Neural crest cell (in vitro differentiated cells): ENCODE measurements around the gene TSHR. TPM values are rescaled to one million over a fixed set of nuclear protein-coding genes. Genes with fewer than 3 reads are reported as not detected.

ENCODE experiments used
- DNase-seq: peaks from one replicate; pipeline ENCODE4 v3.0.0; 2021; ENCODE audit warnings: low read depth, mixed read lengths, low spot score
- H3K27ac Mint-ChIP-seq: one replicate; pipeline ENCODE4 v1.8.0; 2021; ENCODE audit warnings: mild to moderate bottlenecking, mixed read lengths; ENCODE audit not compliant: unreplicated experiment
- H3K27me3 Mint-ChIP-seq: 2 replicates; pipeline ENCODE4 v1.8.0; 2021; ENCODE audit warnings: low read depth, mild to moderate bottlenecking, mixed read lengths
- H3K36me3 Mint-ChIP-seq: 2 replicates; pipeline ENCODE4 v1.8.0; 2021; ENCODE audit warnings: low read depth, mild to moderate bottlenecking, mixed read lengths
- H3K4me1 Mint-ChIP-seq: 2 replicates; pipeline ENCODE4 v1.8.0; 2021; ENCODE audit warnings: mixed read lengths
- H3K4me3 Mint-ChIP-seq: one replicate; pipeline ENCODE4 v1.8.0; 2021; ENCODE audit warnings: mild to moderate bottlenecking, mixed read lengths
- H3K9me3 Mint-ChIP-seq: 2 replicates; pipeline ENCODE4 v1.8.0; 2021; ENCODE audit warnings: mixed read lengths
- total RNA-seq: library from RNA; stranded (reverse); gene quantifications from 2 replicates; pipeline ENCODE4 v1.2.1, GENCODE V29; 2021
- TF ChIP-seq, protein P1 (sequence below): fragments of 200-600 bp; sonication (generic); conservative IDR thresholded peaks from 2 replicates; pipeline ENCODE4 v1.5.0; 2021; ENCODE audit warnings: antibody characterized with exemption, mild to moderate bottlenecking

Gene TSHR
- total RNA-seq, 1 donor from 2014 or later = not detected

GRCh38 chr14:81164167-81164774 is 208.8 kb downstream of the TSHR start:
- no peak overlapping the region for H3K27ac Mint-ChIP-seq
- peak; percentile 38 for DNase-seq
- no peaks in the 10 kb centered on the region for H3K27me3 Mint-ChIP-seq
- H3K4me3 Mint-ChIP-seq = no peak overlapping the region
- no peaks in the 10 kb centered on the region for H3K36me3 Mint-ChIP-seq
- H3K4me1 Mint-ChIP-seq = peaks cover 9% of the 10 kb centered on the region
- TF ChIP-seq, protein P1, sequence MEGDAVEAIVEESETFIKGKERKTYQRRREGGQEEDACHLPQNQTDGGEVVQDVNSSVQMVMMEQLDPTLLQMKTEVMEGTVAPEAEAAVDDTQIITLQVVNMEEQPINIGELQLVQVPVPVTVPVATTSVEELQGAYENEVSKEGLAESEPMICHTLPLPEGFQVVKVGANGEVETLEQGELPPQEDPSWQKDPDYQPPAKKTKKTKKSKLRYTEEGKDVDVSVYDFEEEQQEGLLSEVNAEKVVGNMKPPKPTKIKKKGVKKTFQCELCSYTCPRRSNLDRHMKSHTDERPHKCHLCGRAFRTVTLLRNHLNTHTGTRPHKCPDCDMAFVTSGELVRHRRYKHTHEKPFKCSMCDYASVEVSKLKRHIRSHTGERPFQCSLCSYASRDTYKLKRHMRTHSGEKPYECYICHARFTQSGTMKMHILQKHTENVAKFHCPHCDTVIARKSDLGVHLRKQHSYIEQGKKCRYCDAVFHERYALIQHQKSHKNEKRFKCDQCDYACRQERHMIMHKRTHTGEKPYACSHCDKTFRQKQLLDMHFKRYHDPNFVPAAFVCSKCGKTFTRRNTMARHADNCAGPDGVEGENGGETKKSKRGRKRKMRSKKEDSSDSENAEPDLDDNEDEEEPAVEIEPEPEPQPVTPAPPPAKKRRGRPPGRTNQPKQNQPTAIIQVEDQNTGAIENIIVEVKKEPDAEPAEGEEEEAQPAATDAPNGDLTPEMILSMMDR = peak; percentile 69
- peaks cover 3% of the 10 kb centered on the region for H3K9me3 Mint-ChIP-seq

DNA sequence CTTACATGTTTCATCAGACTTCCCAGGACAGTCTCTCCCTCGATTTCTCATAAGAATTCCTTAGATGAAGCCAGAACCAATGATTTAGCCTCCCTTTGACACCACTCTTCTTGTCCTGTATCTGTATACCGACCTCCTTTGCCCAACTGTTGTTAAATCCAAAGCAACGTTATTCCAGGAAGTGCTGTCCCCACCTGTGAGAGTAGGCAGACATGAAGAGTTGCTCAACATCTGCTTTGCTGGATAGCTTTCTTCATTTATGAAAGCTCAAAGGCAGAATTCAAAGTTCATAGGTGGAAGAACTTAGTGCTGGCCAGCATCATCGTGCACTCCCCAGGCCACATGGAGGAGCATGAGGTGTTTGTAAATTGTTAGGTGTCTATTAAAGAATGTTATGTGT is 209.8 kb downstream of the TSHR start:
- Mint-ChIP-seq H3K27me3 (no peaks in the 10 kb centered on the region), H3K27ac (no peak overlapping the region), H3K4me1 (peaks cover 16% of the 10 kb centered on the region), H3K36me3 (no peaks in the 10 kb centered on the region), H3K9me3 (peaks cover 3% of the 10 kb centered on the region), H3K4me3 (no peak overlapping the region)
- TF ChIP-seq, protein P1 = no peak
- DNase-seq = no peak

DNA sequence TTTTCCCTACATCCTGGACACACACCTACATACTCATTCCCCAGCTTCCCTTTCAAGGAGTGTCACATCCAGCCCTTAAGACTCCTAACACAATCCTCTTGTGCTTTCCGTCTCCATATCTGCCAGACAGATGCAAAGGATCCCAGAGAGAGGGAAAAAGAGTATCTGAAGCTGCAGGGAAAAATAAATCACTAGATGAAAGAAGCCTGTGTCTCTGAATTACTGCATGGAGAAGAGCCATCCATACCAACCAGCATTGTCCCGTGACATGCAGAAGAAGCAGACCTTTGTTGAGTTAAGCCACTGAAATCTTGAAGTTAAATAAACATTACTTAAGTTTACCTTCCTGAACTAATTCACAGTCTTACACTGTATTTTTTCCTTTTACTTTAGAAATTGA is 210.7 kb downstream of the TSHR start:
- DNase-seq = no peak
- Mint-ChIP-seq H3K36me3 (no peaks in the 10 kb centered on the region), H3K4me3 (peak overlapping the region; percentile 28), H3K9me3 (peaks cover 3% of the 10 kb centered on the region), H3K27me3 (no peaks in the 10 kb centered on the region), H3K27ac (no peak overlapping the region), H3K4me1 (peaks cover 22% of the 10 kb centered on the region)
- TF ChIP-seq, protein P1 = no peak

DNA sequence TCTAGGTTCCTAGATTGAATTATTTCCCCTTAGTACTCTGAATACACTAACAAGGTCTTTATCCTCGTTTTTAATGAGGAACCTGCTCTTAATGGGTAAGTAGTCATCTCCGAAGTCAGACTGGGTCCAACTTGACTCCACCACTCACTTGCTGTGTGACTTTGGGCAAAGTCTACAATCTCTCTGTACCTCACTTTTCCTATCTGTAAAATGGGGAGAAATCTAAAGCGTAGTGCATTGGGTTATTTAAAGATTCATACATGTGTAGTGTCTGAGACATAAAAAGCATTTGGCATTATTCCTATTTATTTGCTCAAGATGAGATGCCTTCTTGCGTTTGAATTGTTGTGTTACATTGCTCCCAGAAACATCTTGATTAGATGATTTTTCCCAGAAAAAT is 213.8 kb downstream of the TSHR start:
- H3K4me3 Mint-ChIP-seq = peak overlapping the region; percentile 87
- H3K27ac Mint-ChIP-seq = no peak overlapping the region
- no peaks in the 10 kb centered on the region for H3K27me3 Mint-ChIP-seq
- no peaks in the 10 kb centered on the region for H3K9me3 Mint-ChIP-seq
- no peaks in the 10 kb centered on the region for H3K36me3 Mint-ChIP-seq
- DNase-seq = no peak
- peaks cover 22% of the 10 kb centered on the region for H3K4me1 Mint-ChIP-seq
- TF ChIP-seq, protein P1 = no peak

DNA sequence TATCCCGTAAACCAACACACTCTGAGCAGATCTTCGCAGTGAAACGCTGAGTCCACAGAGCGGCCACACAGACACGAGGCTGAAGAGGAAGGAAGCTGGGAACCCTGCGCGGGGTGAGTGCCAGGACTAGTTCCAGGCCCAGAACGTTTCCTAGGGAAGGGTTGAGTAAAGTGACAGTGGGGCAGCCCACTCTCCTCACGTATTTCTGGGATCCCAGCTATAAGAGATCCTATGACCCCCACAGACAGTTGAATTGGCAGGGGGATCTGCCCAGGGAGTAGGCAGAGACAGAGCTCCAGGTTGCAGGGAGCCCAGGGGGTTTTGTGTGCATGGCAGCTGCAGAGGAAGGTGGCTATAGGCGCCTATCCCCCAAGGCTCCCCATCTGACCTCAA is 214.3 kb downstream of the TSHR start:
- peaks cover 2% of the 10 kb centered on the region for H3K9me3 Mint-ChIP-seq

More for the DNA sequence above, 214.3 kb downstream of the TSHR start:
- Mint-ChIP-seq H3K36me3 (no peaks in the 10 kb centered on the region), H3K27ac (peak overlapping the region; percentile 98), H3K4me1 (peaks cover 22% of the 10 kb centered on the region), H3K27me3 (no peaks in the 10 kb centered on the region), H3K4me3 (peak overlapping the region; percentile 87)
- TF ChIP-seq, protein P1 = no peak
- DNase-seq = no peak
